Liver (tissue), 3 donors: ENCODE results near the gene KIF26B.

Experiments used
- CTCF ChIP-seq: fragments of 150-350 bp; IDR thresholded peaks from 2 replicates; pipeline ENCODE4 v1.5.1; 2017; ENCODE audit warnings: improper control_type of control experiment, low read depth, low read length; ENCODE audit not compliant: missing input control
- EGR1 ChIP-seq, 2 donors: IDR thresholded peaks; 2 replicates each; pipeline ENCODE4 v1.6.1; 2016 to 2018; ENCODE audit warnings: antibody characterized with exemption in 2 of 2, low read depth in 2 of 2
- GABPA ChIP-seq, 2 donors: IDR thresholded peaks in 1 of 2; conservative IDR thresholded peaks in 1 of 2; 2 replicates each; pipeline ENCODE4 v1.6.1; 2016; ENCODE audit warnings: antibody characterized with exemption in 2 of 2, mild to moderate bottlenecking in 1 of 2, moderate library complexity in 1 of 2
- JUND ChIP-seq, 2 donors: IDR thresholded peaks; 2 replicates each; pipeline ENCODE4 v1.6.1; 2016; ENCODE audit warnings: antibody characterized with exemption in 2 of 2
- MAX ChIP-seq: IDR thresholded peaks from 2 replicates; pipeline ENCODE4 v1.6.1; 2016; ENCODE audit warnings: antibody characterized with exemption
- REST ChIP-seq: IDR thresholded peaks from 2 replicates; pipeline ENCODE4 v1.6.1; 2016; ENCODE audit warnings: antibody characterized with exemption, mild to moderate bottlenecking
- RXRA ChIP-seq, 2 donors: IDR thresholded peaks; 2 replicates each; pipeline ENCODE4 v1.6.1; 2017 to 2018; ENCODE audit warnings: antibody characterized with exemption in 2 of 2, mild to moderate bottlenecking in 1 of 2
- SP1 ChIP-seq: IDR thresholded peaks from 2 replicates; pipeline ENCODE4 v1.6.1; 2018; ENCODE audit warnings: antibody characterized with exemption, mild to moderate bottlenecking
- TAF1 ChIP-seq: conservative IDR thresholded peaks from 2 replicates; pipeline ENCODE4 v1.6.1; 2016; ENCODE audit warnings: antibody characterized with exemption, mild to moderate bottlenecking
- donor health status: healthy.
- donor health status: healthy.

GRCh38 chr1:245448531-245448930 lies 293.7 kb downstream of the KIF26B start:
- TF ChIP-seq CTCF (no peak), TAF1 (no peak), JUND (IDR thresholded peaks at IDR 0.05) (no peak), SP1 (no peak), EGR1 (IDR thresholded peaks at IDR 0.05; ENCODE audit: low read depth in 2 of 2) (no peak), MAX (no peak), REST (no peak), GABPA (IDR thresholded peaks at IDR 0.05 in 1 of 2, conservative IDR thresholded peaks at IDR 0.05 in 1 of 2) (no peak), RXRA (IDR thresholded peaks at IDR 0.05) (no peak)
